Fibroblast of skin of scalp (primary cell): ENCODE results near the gene FAH.
A peak's percentile ranks its signal among the peaks of the same experiment; 100 is the strongest.

Source experiments
- DNase-seq: peaks from one replicate; pipeline ENCODE4 v3.0.0-alpha.2; 2013

FAH gene

GRCh38 chr15:80174017-80174746 lies 21.4 kb downstream of the FAH start:
- peak; percentile 21 for DNase-seq

GRCh38 chr15:80175436-80175835 lies 22.6 kb downstream of the FAH start:
- DNase-seq: no peak

DNA sequence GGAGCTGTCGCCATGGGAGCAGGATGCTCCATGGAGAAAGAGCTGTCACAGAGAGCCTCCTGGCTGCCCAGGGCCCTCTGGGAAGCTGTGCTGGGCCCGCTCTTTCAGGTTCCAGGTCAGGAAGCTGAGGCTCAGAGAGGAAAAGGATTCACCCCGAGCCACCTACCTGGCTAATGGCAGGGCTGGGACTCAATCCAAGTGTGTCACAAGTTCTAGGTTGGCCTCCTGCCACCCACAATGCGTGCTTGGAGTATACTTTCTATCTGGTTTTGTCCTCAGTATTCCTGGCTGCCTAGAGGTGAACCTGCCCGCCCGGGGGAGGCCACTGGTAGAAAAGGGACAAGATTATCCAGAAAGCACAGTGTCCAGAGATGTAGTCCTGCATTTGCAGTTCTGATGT lies 23.6 kb downstream of the FAH start:
- no peak for DNase-seq

DNA sequence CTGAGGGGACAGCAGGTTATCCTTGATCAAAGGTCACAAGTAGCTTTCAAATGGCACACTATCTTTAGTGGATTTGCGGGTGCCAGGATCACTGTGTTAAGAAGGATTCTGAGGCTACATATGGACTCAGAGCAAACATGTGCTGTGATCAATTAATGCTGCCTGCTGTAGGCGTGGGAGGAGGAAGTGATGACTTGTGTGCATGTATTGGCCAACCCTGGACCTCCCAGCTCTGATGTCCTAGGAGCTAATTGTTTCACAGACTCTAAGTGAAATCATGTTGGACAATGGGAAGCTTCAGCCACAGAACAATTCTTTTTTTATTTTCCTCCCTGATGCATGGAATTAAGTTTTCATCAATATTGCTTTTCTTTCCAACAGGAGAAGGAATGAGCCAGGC lies 24.4 kb downstream of the FAH start:
- DNase-seq: no peak

DNA sequence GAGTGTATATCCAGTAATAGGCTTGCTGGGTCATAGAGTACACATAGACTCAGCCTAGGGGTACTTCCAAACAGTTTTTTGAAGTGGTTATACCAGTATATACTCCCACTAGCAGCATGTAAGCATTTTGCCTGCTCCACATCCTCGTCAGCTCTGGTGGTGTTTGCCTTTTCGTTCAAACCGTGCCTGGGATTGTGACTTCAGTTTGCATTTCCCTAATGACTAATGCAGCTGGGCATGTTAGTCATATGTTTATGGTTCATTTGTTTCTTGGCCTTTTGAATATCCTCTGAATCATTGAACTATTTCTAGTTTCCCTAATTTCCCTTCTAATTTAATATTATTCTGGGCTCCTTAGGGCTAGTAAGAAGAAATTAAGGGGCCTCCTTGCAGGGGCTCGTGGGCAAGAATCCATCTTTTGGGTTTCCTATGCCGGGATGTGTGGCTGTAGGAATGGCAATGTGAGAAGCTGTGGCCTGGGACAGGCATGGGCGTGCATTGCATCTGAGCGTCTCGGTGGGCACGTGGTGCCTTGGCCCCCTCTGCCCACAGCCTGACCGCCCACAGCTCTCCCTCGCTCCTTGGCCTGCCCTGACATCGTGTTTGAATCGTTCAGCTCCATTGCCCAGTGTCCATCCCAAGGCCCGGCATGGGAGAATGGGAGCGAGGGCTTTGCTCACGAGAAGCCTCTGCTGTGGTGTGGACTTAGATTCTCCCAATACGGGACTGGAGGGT lies 26.4 kb downstream of the FAH start:
- peak; percentile 82 for DNase-seq

DNA sequence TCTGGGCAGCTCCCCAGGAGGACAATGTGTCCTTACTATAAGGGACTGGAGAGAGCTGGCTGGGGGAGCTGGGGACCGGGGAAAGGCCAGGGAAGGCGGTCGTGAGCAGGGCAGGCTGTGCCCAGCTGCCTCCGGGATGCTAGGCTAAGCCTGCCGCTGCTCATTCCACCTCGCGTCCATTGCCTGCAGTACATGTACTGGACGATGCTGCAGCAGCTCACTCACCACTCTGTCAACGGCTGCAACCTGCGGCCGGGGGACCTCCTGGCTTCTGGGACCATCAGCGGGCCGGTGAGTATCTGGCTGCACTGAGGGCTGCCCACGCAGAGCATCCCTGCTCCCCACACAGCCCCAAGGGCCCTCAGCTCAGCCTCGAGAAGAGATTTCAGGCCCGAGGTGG lies 27.1 kb downstream of the FAH start:
- DNase-seq: no peak

DNA sequence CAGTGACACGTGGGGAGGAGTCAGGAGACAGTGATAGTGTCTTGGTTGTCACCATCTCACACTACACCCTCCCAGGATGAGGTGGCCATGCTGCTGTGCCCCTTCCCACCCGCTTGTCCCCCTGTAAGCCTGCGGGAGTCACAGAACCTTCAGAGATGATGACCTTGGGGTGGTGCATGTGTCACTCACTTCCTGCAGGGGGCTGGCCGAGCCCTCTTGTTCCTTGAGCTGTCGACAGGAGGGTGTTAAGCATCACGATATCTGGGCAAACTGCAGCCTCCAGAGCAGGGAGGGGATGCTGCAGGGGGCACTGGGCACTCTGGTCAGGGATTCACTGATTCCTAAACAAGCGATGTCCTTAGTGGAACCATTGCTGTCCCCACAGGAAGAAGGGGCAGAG lies 27.7 kb downstream of the FAH start:
- DNase-seq: no peak

GRCh38 chr15:80180986-80181385 lies 28.2 kb downstream of the FAH start:
- no peak for DNase-seq

DNA sequence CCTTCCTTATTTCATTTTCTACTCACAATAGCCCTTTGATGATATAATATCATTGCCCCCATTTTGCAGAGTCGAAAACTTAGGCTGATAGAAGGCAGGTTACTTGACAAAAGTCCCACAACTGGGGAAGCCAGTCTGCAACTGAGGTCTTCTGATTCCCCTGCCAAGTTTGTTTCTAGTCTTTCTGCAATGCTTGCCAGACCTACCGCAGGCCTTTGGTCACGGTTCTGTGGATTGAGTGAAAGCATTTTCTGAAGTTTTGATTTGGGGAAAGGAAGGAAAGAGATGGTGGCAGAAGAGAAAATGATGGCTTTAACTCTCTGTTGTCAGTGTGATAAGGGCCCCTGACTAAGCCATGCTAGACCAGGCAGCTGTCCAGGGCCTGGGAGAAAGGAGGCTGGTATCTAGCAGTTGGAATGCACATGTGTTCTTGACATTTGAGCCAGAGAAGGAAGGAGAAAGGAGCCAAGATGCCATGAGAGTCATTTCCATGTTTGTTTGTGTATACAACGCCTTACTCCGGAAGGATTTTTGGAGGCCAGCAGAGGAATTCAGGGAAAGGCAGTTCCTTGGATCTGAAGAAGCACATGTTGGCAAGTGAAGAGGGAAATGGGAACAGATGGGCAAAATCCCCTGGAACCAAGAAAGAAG lies 29.9 kb downstream of the FAH start:
- peak; percentile 52 for DNase-seq

DNA sequence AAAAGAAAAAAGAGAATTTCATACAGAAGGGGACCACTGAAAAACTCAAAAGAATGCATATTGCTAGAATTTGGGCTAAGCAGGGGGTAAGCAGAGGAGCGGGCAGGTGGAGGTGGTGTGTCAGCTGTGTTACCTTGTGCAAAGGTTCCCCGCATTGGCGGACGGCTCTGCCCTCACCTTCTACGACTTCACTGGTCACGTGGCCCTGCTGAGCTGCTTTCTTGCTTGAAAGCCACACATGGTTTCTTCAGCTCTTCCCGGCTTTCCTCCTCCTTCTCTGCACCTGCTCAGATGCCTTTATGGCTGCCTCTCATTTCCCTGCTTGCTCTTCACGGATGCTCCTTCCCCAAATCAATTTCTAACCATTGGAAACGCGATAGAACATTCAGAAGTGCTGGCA lies 30.5 kb downstream of the FAH start:
- DNase-seq: no peak

GRCh38 chr15:80183886-80184285 lies 31.1 kb downstream of the FAH start:
- peak; percentile 13 for DNase-seq

- no peak for DNase-seq
Measured at GRCh38 chr15:80184554-80184953, 31.8 kb downstream of the FAH start.

DNA sequence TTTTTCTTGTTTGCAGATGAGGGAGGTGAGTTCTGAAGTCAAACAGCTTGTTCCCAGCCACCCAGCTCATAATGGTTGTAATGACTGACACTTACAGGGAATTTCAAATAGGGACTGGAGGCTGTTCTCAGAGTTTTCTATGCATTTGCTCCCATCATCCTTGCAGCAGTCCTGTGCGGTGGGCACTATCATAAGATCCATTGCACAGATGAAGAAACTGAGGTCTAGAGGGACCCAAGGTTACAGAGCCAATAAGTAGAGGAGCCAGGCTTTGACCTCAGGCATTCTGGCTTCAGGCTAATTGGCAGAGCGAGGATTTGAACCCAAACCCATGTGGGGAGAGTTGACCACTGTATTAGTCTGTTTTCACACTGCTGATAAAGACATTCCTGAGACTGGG lies 32.4 kb downstream of the FAH start:
- DNase-seq: no peak

GRCh38 chr15:80186066-80186465 lies 33.3 kb downstream of the FAH start:
- no peak for DNase-seq

- DNase-seq: no peak
Measured at GRCh38 chr15:80186597-80186996, 33.8 kb downstream of the FAH start.

GRCh38 chr15:80188251-80188650 lies 35.5 kb downstream of the FAH start:
- DNase-seq: no peak

- DNase-seq: no peak
Measured at GRCh38 chr15:80191198-80191597, 38.4 kb downstream of the FAH start.

- DNase-seq: no peak
Measured at GRCh38 chr15:80191897-80192595, 39.2 kb downstream of the FAH start.

- no peak for DNase-seq
Measured at GRCh38 chr15:80194186-80194585, 41.4 kb downstream of the FAH start.

DNA sequence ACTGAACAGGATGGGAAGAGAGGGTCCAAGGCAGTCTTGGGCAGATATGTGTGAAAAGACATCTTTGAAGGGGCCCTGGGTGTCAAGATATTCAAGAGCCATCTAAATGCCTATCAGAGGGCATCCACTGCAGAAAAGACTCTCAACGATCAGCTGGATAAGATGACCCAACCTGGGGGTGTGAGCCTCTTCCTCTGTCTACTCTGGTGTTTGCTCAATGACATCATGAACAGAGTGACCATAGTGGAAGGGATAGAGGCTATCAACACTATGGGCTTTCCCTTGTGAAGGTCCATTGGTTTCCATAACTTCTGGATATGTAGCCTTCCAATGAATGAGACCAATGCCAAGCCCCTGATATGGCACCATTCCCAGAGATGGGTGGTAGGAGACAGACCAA lies 42.1 kb downstream of the FAH start:
- no peak for DNase-seq

DNA sequence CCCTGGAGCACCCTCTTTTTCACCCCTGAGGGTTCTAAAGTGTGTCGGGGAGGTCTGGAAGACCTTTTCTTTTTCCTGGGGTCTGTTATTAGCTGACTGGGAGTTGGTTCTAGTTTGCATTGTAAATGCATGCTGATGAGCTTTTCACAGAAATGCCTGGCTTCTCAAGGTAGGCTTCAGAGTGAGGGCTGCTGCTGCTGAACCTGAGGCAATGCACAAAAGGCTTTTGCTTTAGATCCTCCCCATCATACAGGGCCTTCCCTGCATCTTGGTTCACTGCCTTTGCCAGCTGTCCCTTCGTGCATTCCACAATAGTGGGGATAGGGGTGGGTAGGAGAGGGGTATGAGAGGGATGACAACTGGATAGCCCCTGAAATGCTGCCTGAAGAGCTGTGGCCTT lies 46.6 kb downstream of the FAH start:
- no peak for DNase-seq

DNA sequence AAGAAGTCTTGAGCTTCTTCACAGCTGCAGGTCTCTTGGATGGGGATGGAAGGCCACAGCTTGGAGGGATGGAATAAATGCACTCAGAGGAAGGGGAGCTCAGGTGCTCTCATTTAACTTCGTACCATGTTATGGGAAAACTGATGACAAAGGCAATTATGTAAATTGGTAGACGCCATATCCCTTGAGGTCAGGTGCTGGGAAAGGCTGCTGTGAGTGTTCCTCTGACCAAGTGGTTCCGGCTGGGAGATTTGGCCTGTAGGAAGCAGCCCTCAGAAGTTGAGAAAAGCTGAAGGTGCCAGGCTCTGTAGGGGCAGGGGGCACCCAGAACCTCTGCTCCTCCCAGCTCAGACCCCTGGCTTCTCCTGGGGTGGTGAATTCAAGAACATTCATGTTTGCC lies 47.1 kb downstream of the FAH start:
- DNase-seq: no peak
